IMR-90 (cell line): ENCODE measurements around the gene WARS2.

ENCODE experiments used
- BHLHE40 ChIP-seq: fragments of 150-350 bp; IDR thresholded peaks from 2 replicates; pipeline ENCODE4 v1.6.1; 2016; ENCODE audit warnings: mild to moderate bottlenecking, low read depth, low read length
- POLR2A ChIP-seq: IDR thresholded peaks from 2 replicates; pipeline ENCODE4 v1.6.1; 2012; ENCODE audit warnings: mild to moderate bottlenecking, low read depth, low read length
- TF ChIP-seq, protein P1 (sequence below): conservative IDR thresholded peaks from 2 replicates; pipeline ENCODE4 v1.5.1; 2012; ENCODE audit warnings: mild to moderate bottlenecking, low read depth, low read length, improper control_type of control experiment

DNA sequence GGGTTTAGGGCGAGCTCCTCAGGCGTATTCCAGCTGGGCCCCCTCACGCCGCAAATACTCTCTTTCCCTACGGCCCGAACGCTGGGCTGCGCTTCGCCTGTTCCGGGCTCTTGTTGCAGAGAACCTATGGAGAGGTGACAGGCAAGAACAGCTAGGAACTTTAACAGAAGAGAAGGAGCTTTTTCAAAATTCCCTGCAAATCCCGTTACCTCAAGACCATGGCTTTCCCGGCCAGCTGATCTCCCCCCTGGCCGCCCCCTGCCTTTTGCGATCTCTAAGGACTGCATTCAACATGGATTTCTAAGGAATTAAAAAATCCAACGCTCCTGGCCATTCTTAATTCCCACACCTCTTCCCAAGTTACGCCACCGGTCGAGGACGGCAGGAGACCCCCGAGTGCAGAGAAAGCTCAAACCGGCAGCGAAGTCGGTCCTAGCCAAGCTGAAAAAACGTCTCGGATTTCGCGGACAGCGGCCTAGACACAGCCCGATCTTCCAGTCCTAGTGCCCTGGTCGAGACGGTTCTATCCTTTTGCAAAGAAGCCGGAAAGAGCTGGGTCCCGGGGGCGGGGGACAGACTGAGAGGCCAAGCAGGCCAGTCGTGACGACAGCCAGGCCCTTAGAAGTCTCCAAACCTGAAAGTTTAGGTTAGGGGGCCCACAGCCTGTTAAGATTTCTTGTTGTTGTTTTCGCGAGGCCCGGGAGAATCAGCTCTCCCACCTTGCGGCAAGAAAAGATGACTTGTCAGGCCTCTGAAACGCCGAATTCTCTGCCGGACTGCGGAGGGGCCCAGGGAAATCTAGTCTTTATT lies 151.2 kb downstream of the WARS2 start:
- TF ChIP-seq, protein P1, sequence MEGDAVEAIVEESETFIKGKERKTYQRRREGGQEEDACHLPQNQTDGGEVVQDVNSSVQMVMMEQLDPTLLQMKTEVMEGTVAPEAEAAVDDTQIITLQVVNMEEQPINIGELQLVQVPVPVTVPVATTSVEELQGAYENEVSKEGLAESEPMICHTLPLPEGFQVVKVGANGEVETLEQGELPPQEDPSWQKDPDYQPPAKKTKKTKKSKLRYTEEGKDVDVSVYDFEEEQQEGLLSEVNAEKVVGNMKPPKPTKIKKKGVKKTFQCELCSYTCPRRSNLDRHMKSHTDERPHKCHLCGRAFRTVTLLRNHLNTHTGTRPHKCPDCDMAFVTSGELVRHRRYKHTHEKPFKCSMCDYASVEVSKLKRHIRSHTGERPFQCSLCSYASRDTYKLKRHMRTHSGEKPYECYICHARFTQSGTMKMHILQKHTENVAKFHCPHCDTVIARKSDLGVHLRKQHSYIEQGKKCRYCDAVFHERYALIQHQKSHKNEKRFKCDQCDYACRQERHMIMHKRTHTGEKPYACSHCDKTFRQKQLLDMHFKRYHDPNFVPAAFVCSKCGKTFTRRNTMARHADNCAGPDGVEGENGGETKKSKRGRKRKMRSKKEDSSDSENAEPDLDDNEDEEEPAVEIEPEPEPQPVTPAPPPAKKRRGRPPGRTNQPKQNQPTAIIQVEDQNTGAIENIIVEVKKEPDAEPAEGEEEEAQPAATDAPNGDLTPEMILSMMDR, result no peak
- TF ChIP-seq POLR2A (no peak), BHLHE40 (no peak)
